Measurements from ENCODE around the gene SH3RF2.
"Not testable (repeated sequence)": the region's sequence is repeated elsewhere in the genome, so short reads cannot be mapped to it uniquely, and the experiment has no call there.

The SH3RF2 gene

GRCh38 chr5:145980259-145980658, 43.9 kb downstream of the SH3RF2 start:
- no peak for DNase-seq

GRCh38 chr5:145980718-145981117, 44.3 kb downstream of the SH3RF2 start:
- DNase-seq = no peak

GRCh38 chr5:145981589-145982571, 45.5 kb downstream of the SH3RF2 start:
- no peak for DNase-seq

- DNase-seq = no peak
Observed at GRCh38 chr5:145982572-145983318, 46.4 kb downstream of the SH3RF2 start.

- DNase-seq = no peak
Observed at GRCh38 chr5:145983446-145983845, 47.1 kb downstream of the SH3RF2 start.

- DNase-seq = no peak
Observed at GRCh38 chr5:145984072-145984471, 47.7 kb downstream of the SH3RF2 start.

- DNase-seq = no peak
Observed at GRCh38 chr5:145987856-145988255, 51.5 kb downstream of the SH3RF2 start.

- DNase-seq = no peak
Observed at GRCh38 chr5:145988993-145989392, 52.6 kb downstream of the SH3RF2 start.

GRCh38 chr5:145989428-145989827, 53.0 kb downstream of the SH3RF2 start:
- DNase-seq = no peak

GRCh38 chr5:145990170-145990569, 53.8 kb downstream of the SH3RF2 start:
- no peak for DNase-seq

- no peak for DNase-seq
Observed at GRCh38 chr5:145991044-145991575, 54.7 kb downstream of the SH3RF2 start.

GRCh38 chr5:145993538-145993937, 57.2 kb downstream of the SH3RF2 start:
- DNase-seq = not testable (repeated sequence)

GRCh38 chr5:145996135-145996534, 59.8 kb downstream of the SH3RF2 start:
- no peak for DNase-seq

- DNase-seq = no peak
Observed at GRCh38 chr5:145999208-145999607, 62.8 kb downstream of the SH3RF2 start.

- DNase-seq = no peak
Observed at GRCh38 chr5:146000072-146000471, 63.7 kb downstream of the SH3RF2 start.

GRCh38 chr5:146001544-146002190, 65.3 kb downstream of the SH3RF2 start:
- DNase-seq = no peak

GRCh38 chr5:146002491-146002890, 66.1 kb downstream of the SH3RF2 start:
- no peak for DNase-seq

GRCh38 chr5:146003852-146004251, 67.5 kb downstream of the SH3RF2 start:
- DNase-seq = no peak

GRCh38 chr5:146005264-146005663, 68.9 kb downstream of the SH3RF2 start:
- no peak for DNase-seq

GRCh38 chr5:146005723-146006122, 69.3 kb downstream of the SH3RF2 start:
- DNase-seq = no peak

- no peak for DNase-seq
Observed at GRCh38 chr5:146006470-146007190, 70.3 kb downstream of the SH3RF2 start.

- DNase-seq = no peak
Observed at GRCh38 chr5:146007270-146007669, 70.9 kb downstream of the SH3RF2 start.
